NCI-H510A treated with DMSO at 0.1 percent for 48 hours (cell line): ENCODE measurements around the gene IRX6.

ENCODE experiments used
- DNase-seq: peaks from one replicate; lab custom pipeline; 2025; lab: John Stamatoyannopoulos, UW

Gene IRX6

GRCh38 chr16:55367866-55368603 lies 44.0 kb downstream of the IRX6 start:
- no peak for DNase-seq

DNA sequence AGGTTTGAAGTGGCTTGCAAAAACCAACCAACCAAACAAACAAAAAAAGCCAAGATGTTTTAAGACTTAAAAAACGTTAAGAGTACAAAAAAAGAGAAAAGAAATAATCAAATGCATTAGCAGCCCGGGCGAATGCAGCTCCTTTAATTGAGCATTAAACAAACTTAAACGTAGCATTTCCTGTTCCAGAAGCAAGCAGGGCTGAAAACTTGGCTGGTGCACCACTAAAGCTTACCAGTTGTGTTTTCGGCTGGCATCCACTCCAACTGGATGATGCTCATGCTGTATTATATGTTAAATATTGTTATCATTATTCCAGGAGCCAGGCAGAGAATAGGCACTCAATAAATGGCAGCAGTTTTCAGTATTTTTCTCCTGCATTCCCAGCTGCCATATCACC lies 45.1 kb downstream of the IRX6 start:
- DNase-seq = no peak

- DNase-seq = peak; percentile 61
Measured at GRCh38 chr16:55370762-55371482, 46.9 kb downstream of the IRX6 start.

DNA sequence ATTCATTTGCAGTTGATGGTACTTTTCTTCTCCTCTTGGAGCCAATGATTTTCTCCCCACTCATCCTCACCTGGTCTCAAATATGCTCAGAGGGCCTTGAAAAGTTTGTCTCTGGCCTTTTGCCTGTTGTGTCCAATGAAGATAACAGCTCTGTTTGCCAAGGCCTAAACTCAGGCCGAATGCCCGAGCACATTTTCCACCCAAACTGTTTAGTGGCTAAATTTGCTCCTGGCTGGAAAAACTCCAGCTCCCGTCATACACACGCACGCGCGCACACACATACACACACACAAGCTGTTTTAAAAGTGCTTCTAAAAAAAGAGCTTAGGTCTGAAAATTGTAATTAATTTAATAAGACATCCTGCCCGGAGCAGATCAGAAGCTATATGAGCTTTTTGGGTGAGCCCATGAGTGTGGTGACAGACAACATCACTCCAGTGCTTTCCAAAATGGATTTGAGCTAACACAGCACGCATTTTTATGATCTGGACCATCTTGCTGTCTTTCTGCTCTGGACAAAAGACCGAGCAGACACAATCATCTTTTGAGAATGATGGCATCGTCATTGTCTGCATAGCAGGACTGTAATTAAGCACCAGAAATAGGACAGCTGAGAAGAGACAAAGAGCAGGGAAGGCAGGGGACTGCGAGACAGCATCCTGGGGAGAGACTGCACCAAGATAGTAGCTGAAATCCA lies 48.9 kb downstream of the IRX6 start:
- no peak for DNase-seq

GRCh38 chr16:55373489-55373832 lies 49.5 kb downstream of the IRX6 start:
- no peak for DNase-seq

GRCh38 chr16:55376045-55376444 lies 52.0 kb downstream of the IRX6 start:
- DNase-seq = no peak

GRCh38 chr16:55376567-55377167 lies 52.7 kb downstream of the IRX6 start:
- DNase-seq = no peak

GRCh38 chr16:55377840-55378239 lies 53.8 kb downstream of the IRX6 start:
- DNase-seq = no peak

DNA sequence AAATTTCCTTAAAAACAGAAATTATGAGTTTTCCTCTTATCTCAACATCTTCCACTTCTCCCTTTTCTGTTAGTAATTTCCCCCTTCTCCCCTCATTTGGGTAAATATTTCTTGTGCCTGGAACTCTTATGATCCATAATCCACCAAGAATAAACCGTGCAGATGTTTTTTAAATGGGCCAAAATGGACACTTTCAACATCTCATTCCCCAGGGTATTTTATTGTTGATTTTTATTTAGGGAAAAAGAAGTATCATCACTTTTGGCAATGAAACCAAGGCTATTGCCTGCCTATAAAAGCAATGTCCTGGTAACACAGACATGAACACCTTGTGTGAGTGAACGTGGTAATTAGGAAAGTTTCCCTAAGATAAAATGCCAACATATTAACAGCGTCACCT lies 54.6 kb downstream of the IRX6 start:
- DNase-seq = no peak

DNA sequence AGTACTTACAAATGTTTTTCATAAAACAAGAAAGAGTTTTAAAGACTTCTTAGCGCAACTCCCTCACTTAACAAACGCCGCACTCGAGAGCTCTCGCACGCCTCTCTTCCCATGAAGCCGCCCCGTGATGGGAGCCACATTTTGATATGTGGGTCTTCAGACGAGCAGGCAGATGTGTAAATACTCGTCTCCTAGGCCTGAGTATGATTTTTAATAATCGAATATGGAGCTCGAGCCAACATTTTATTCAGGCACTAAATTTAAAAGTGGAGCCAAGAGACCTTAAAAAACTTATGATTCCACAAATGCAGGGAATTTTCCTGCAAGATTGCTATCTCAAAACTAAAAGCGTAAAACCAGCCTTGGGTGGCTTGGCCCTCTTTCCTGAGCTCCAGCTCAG lies 55.4 kb downstream of the IRX6 start:
- DNase-seq = no peak

DNA sequence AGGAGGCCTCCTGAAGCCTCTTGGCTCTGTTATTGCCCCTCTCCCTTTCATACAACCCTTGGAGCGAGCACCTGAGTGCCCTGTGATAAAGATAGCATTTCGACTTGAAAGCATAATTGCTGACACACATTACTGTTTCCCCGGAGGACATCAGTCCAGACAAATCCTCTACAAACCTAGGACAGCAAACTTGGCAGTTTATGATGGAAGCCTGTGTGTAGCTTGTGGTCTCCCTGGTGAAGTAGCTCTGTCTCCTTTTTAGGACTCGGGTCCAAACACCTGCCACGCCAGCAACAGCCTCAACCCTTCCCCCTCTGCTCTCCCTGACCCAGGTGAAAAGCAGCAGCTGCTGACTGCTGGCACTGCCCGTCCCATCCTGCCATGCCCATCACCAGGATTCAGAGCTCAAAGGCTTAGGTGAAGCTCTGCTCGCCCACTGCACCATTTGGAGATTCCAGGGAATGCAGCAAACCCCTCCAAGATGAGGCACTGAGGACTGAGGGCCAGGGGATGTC lies 55.9 kb downstream of the IRX6 start:
- DNase-seq = no peak
